ENCODE results near the gene FAM110A.
"Not testable (repeated sequence)": the region's sequence is repeated elsewhere in the genome, so short reads cannot be mapped to it uniquely, and the experiment has no call there.

Gene FAM110A

DNA sequence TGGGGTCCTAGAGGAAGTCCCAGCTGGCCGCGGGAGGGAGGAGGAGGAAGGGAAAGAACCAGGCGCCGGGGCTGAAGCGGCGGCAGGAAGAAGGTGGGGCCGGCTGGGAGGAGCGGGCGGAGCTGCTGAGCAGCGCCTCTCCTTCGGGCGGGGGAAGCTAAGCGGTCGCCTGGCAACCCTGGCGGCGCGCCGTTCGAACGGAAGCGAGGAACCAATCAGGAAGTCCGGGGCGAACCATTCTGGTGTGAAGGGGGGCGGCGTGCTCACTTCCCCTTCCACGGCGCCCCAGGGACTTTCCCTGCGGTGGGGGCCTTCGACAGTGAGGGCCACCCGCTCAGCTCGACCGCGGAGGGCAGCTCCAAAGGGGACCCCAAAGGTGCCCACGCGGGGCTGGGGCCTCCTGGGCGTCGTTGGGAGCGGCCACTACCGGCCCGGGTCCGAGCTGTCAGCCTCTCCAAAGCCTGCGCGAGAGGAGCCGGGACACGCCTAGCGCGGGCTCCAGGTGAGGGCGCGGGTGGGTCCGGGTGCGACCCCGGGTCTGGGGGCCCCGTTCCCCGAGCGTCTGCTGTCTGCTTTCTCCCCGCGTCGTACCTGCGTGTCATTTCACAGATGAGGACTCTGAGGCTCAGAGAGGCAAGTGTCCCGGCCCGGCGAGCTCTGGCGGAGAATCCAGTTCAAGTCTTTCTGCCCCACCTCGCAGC is at the start of gene FAM110A:
Gene FAM110A (plus strand): TSS at position 266 of the 701 bp plus-strand sequence. CDS start 11,090 bp downstream, outside the sequence.
- no peak within 1 kb of the TSS for H3K27ac Mint-ChIP-seq
- TF ChIP-seq, protein P1, sequence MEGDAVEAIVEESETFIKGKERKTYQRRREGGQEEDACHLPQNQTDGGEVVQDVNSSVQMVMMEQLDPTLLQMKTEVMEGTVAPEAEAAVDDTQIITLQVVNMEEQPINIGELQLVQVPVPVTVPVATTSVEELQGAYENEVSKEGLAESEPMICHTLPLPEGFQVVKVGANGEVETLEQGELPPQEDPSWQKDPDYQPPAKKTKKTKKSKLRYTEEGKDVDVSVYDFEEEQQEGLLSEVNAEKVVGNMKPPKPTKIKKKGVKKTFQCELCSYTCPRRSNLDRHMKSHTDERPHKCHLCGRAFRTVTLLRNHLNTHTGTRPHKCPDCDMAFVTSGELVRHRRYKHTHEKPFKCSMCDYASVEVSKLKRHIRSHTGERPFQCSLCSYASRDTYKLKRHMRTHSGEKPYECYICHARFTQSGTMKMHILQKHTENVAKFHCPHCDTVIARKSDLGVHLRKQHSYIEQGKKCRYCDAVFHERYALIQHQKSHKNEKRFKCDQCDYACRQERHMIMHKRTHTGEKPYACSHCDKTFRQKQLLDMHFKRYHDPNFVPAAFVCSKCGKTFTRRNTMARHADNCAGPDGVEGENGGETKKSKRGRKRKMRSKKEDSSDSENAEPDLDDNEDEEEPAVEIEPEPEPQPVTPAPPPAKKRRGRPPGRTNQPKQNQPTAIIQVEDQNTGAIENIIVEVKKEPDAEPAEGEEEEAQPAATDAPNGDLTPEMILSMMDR (IDR thresholded peaks at IDR 0.05): no peak
- H3K27me3 Mint-ChIP-seq (ENCODE audit: low read depth, poor library complexity): peaks cover 19% of the 10 kb centered on the region
- H3K36me3 Mint-ChIP-seq (ENCODE audit: low read depth): peaks cover 9% of the 10 kb centered on the region
- peak within 1 kb of the TSS; percentile 87 for H3K4me3 Mint-ChIP-seq
- H3K4me1 Mint-ChIP-seq: peaks cover 31% of the 10 kb centered on the region
- peaks cover 6% of the 10 kb centered on the region for H3K9me3 Mint-ChIP-seq
- DNase-seq: peak; percentile 93

DNA sequence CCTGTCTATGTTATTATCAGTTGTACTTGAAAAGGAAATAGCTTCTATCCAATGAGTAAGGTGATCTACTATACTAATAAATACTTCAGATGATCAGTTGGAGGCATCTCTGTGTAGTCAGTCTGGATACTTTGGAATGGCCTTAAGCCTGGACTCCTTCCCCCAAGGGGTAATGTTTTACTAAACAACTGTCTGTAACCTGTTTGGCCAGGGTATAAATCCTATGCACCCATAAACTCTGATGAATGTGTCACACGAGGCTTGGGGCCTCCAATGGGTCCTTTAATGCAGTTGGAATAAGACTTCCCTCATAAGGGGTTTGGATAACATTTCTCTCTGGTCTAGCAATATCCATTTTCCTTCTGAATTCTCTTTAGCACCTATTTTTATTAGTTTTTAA is 45.7 kb upstream of the FAM110A start:
- Mint-ChIP-seq H3K9me3 (peaks cover 36% of the 10 kb centered on the region), H3K27me3 (ENCODE audit: low read depth, poor library complexity) (peaks cover 14% of the 10 kb centered on the region), H3K4me1 (no peaks in the 10 kb centered on the region), H3K36me3 (ENCODE audit: low read depth) (no peaks in the 10 kb centered on the region), H3K27ac (no peak overlapping the region), H3K4me3 (no peak overlapping the region)
- DNase-seq: no peak
- TF ChIP-seq, protein P1 (IDR thresholded peaks at IDR 0.05): no peak

DNA sequence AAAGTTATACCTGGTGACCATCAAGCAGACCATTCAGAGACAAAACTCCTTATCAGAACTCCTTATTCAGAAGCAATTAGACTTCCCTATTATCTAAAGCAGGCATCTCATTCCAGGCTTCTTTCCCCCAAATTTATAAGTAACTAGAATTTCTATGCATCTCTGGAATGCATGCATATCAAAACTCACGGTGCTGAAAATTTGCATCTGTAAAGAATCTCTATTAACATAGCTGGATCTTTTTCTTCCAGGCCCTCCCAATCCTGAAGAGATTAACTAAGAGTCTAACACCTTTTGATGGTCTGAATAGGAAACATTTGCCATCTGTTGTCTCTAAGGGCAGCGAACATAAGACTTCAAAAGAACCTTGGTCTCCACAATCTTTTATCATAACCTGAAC is 42.5 kb upstream of the FAM110A start:
- no peak for DNase-seq
- H3K9me3 Mint-ChIP-seq: peaks cover 37% of the 10 kb centered on the region
- H3K27me3 Mint-ChIP-seq (ENCODE audit: low read depth, poor library complexity): peaks cover 14% of the 10 kb centered on the region
- no peaks in the 10 kb centered on the region for H3K36me3 Mint-ChIP-seq (ENCODE audit: low read depth)
- no peaks in the 10 kb centered on the region for H3K4me1 Mint-ChIP-seq
- TF ChIP-seq, protein P1 (IDR thresholded peaks at IDR 0.05): no peak
- no peak overlapping the region for H3K4me3 Mint-ChIP-seq
- H3K27ac Mint-ChIP-seq: no peak overlapping the region

DNA sequence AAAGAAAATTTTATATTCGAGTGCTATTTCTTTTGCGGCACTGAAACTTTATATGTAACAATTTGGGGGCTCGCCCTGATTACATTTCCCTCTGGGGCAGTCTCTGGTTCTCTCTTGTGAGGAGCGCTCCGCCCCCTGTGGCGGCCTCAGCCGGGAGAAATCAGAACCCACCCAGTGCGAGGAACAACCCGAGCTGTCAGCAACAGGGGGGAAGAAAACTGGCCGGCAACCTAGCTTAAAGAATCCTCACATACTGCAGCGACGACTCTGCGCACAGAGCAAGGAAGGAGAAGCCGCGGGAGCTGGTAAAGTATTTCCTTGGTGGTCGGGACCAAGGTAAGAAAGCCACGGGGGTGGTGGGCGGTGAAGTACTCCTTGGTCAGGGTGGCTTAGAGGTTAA is 41.3 kb upstream of the FAM110A start:
- no peak overlapping the region for H3K4me3 Mint-ChIP-seq
- TF ChIP-seq, protein P1 (IDR thresholded peaks at IDR 0.05): no peak
- H3K27ac Mint-ChIP-seq: no peak overlapping the region
- DNase-seq: no peak
- H3K4me1 Mint-ChIP-seq: no peaks in the 10 kb centered on the region
- peaks cover 7% of the 10 kb centered on the region for H3K27me3 Mint-ChIP-seq (ENCODE audit: low read depth, poor library complexity)
- peaks cover 37% of the 10 kb centered on the region for H3K9me3 Mint-ChIP-seq
- H3K36me3 Mint-ChIP-seq (ENCODE audit: low read depth): no peaks in the 10 kb centered on the region

DNA sequence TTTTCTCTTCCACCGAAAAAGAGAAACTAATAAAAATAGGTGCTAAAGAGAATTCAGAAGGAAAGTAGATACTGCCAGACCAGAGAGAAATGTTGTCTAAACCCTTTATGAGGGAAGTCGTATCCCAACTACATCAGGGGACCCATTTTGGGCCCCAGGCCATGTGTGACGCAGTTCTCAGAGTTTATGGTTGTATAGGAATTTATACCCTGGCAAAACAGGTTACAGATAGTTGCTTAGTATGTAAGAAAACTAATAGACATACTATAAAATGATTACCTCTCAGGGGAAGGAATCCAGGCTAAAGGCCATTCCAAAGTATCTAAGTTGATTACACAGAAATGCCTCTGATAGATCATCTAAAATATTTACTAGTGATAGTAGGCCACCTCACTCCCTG is 36.6 kb upstream of the FAM110A start:
- Mint-ChIP-seq H3K27me3 (ENCODE audit: low read depth, poor library complexity) (peaks cover 7% of the 10 kb centered on the region), H3K36me3 (ENCODE audit: low read depth) (no peaks in the 10 kb centered on the region), H3K4me3 (no peak overlapping the region), H3K27ac (no peak overlapping the region), H3K4me1 (no peaks in the 10 kb centered on the region), H3K9me3 (peaks cover 34% of the 10 kb centered on the region)
- TF ChIP-seq, protein P1 (IDR thresholded peaks at IDR 0.05): no peak
- DNase-seq: no peak

DNA sequence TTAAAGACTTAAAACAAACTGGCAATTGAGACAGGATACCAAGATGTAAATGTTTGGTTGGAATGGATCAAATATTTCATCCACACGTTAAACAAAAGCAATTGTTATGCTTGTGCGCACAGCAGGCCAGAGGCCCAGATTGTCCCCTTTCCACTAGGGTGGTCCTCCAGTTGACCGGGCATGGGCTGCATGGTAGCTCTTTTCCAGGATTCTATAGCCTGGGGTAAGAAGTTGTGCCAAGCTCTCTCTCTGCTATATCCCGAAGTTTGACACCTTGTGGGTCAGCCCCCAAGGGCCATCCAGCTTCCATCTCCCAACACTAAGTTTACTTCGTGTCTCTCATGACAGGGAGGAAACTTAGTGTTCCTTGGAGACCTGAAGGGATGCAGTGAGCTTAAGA is 34.8 kb upstream of the FAM110A start:
- not testable (repeated sequence) for H3K4me3 Mint-ChIP-seq; DNase-seq; H3K27ac Mint-ChIP-seq; H3K27me3 Mint-ChIP-seq (ENCODE audit: low read depth, poor library complexity); H3K4me1 Mint-ChIP-seq; H3K36me3 Mint-ChIP-seq (ENCODE audit: low read depth)
- H3K9me3 Mint-ChIP-seq: peaks cover 28% of the 10 kb centered on the region

DNA sequence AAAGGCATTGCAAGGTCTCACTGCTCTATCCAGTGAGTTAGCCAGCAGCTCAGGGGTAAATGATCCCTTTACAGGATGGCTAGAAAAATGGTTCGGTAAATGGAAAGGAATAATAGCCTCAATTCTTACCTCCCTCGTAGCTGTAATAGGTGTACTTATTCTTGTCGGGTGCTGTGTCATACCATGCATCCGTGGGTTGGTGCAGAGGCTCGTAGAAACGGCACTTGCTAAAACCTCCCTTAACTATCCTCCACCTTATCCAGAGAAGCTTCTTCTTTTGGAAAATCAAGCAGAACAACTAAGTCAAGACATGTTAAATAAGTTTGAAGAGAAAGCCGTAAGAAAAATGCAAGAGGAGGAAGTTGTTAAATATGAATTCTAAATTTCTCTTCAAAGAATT is 33.5 kb upstream of the FAM110A start:
- H3K36me3 Mint-ChIP-seq (ENCODE audit: low read depth); H3K27me3 Mint-ChIP-seq (ENCODE audit: low read depth, poor library complexity); H3K4me1 Mint-ChIP-seq; H3K4me3 Mint-ChIP-seq; DNase-seq; H3K27ac Mint-ChIP-seq: not testable (repeated sequence)
- peaks cover 31% of the 10 kb centered on the region for H3K9me3 Mint-ChIP-seq
